Measurements from ENCODE around the gene BEND7. TPM values are rescaled to one million over a fixed set of nuclear protein-coding genes. Genes with fewer than 3 reads are reported as not detected.

The BEND7 gene
- total RNA-seq, 2 experiments from 2014 or later = not detected

- Mint-ChIP-seq H3K4me1 (ENCODE audit: low read depth) (no peaks in the 10 kb centered on the region), H3K27ac (no peak overlapping the region), H3K9me3 (no peaks in the 10 kb centered on the region), H3K4me3 (no peak overlapping the region), H3K27me3 (peaks cover 7% of the 10 kb centered on the region), H3K36me3 (no peaks in the 10 kb centered on the region)
- DNase-seq = no peak
- ChIA-PET POLR2A (no interaction called here), CTCF (no interaction called here)
- intact Hi-C loops (cut with micrococcal nuclease) = no loop called here
Measured at GRCh38 chr10:13492493-13493180, 36.2 kb downstream of the BEND7 start.

GRCh38 chr10:13491747-13492360, 37.0 kb downstream of the BEND7 start:
- CTCF ChIA-PET = no interaction called here
- H3K27ac Mint-ChIP-seq = no peak overlapping the region
- POLR2A ChIA-PET = no interaction called here
- H3K9me3 Mint-ChIP-seq = no peaks in the 10 kb centered on the region
- H3K4me1 Mint-ChIP-seq (ENCODE audit: low read depth) = no peaks in the 10 kb centered on the region
- peaks cover 6% of the 10 kb centered on the region for H3K27me3 Mint-ChIP-seq
- no peak overlapping the region for H3K4me3 Mint-ChIP-seq
- intact Hi-C loops (cut with micrococcal nuclease) = no loop called here
- no peaks in the 10 kb centered on the region for H3K36me3 Mint-ChIP-seq
- DNase-seq = no peak

GRCh38 chr10:13490503-13490902, 38.3 kb downstream of the BEND7 start:
- Mint-ChIP-seq H3K4me3 (no peak overlapping the region), H3K27me3 (peaks cover 4% of the 10 kb centered on the region), H3K36me3 (no peaks in the 10 kb centered on the region), H3K9me3 (no peaks in the 10 kb centered on the region), H3K4me1 (ENCODE audit: low read depth) (no peaks in the 10 kb centered on the region), H3K27ac (no peak overlapping the region)
- ChIA-PET POLR2A (interaction anchor here (0.6 kb wide), 1 partner anchor 174 kb away, joined by 4 read pairs; no protein-coding TSS in a partner anchor), CTCF (no interaction called here)
- DNase-seq = no peak
- intact Hi-C loops (cut with micrococcal nuclease) = no loop called here

GRCh38 chr10:13489035-13489599, 39.7 kb downstream of the BEND7 start:
- Mint-ChIP-seq H3K27ac (no peak overlapping the region), H3K27me3 (peaks cover 4% of the 10 kb centered on the region), H3K36me3 (no peaks in the 10 kb centered on the region), H3K4me1 (ENCODE audit: low read depth) (no peaks in the 10 kb centered on the region), H3K4me3 (no peak overlapping the region), H3K9me3 (no peaks in the 10 kb centered on the region)
- DNase-seq = no peak
- ChIA-PET POLR2A (no interaction called here), CTCF (no interaction called here)
- intact Hi-C loops (cut with micrococcal nuclease) = no loop called here

- DNase-seq = no peak
- H3K27me3 Mint-ChIP-seq = peaks cover 3% of the 10 kb centered on the region
- CTCF ChIA-PET = interaction anchor here (0.5 kb wide), 1 partner anchor 833 kb away, joined by 3 read pairs; no protein-coding TSS in a partner anchor
- intact Hi-C loops (cut with micrococcal nuclease) = no loop called here
- no peak overlapping the region for H3K4me3 Mint-ChIP-seq
- POLR2A ChIA-PET = no interaction called here
- H3K4me1 Mint-ChIP-seq (ENCODE audit: low read depth) = peaks cover 3% of the 10 kb centered on the region
- H3K36me3 Mint-ChIP-seq = no peaks in the 10 kb centered on the region
- H3K27ac Mint-ChIP-seq = no peak overlapping the region
- no peaks in the 10 kb centered on the region for H3K9me3 Mint-ChIP-seq
Measured at GRCh38 chr10:13485623-13486022, 43.2 kb downstream of the BEND7 start.

- peaks cover 3% of the 10 kb centered on the region for H3K4me1 Mint-ChIP-seq (ENCODE audit: low read depth)
- H3K27me3 Mint-ChIP-seq = peaks cover 6% of the 10 kb centered on the region
- no peak overlapping the region for H3K4me3 Mint-ChIP-seq
- no peak overlapping the region for H3K27ac Mint-ChIP-seq
- POLR2A ChIA-PET = no interaction called here
- intact Hi-C loops (cut with micrococcal nuclease) = no loop called here
- H3K9me3 Mint-ChIP-seq = no peaks in the 10 kb centered on the region
- no peaks in the 10 kb centered on the region for H3K36me3 Mint-ChIP-seq
- no peak for DNase-seq
- CTCF ChIA-PET = no interaction called here
Measured at GRCh38 chr10:13483951-13484350, 44.9 kb downstream of the BEND7 start.

- Mint-ChIP-seq H3K9me3 (no peaks in the 10 kb centered on the region), H3K27me3 (peaks cover 6% of the 10 kb centered on the region), H3K36me3 (no peaks in the 10 kb centered on the region), H3K4me1 (ENCODE audit: low read depth) (peaks cover 3% of the 10 kb centered on the region), H3K4me3 (no peak overlapping the region), H3K27ac (no peak overlapping the region)
- POLR2A ChIA-PET = no interaction called here
- CTCF ChIA-PET = no interaction called here
- no peak for DNase-seq
- intact Hi-C loops (cut with micrococcal nuclease) = no loop called here
Measured at GRCh38 chr10:13483073-13483472, 45.7 kb downstream of the BEND7 start.

GRCh38 chr10:13481690-13482089, 47.1 kb downstream of the BEND7 start:
- H3K9me3 Mint-ChIP-seq = no peaks in the 10 kb centered on the region
- peaks cover 6% of the 10 kb centered on the region for H3K27me3 Mint-ChIP-seq
- POLR2A ChIA-PET = no interaction called here
- no peak overlapping the region for H3K4me3 Mint-ChIP-seq
- intact Hi-C loops (cut with micrococcal nuclease) = no loop called here
- no peak for DNase-seq
- CTCF ChIA-PET = no interaction called here
- no peaks in the 10 kb centered on the region for H3K36me3 Mint-ChIP-seq
- H3K27ac Mint-ChIP-seq = no peak overlapping the region
- peaks cover 3% of the 10 kb centered on the region for H3K4me1 Mint-ChIP-seq (ENCODE audit: low read depth)

GRCh38 chr10:13475124-13475523, 53.7 kb downstream of the BEND7 start:
- CTCF ChIA-PET = interaction anchor here (0.9 kb wide), 1 partner anchor 103 kb away, joined by 3 read pairs; no protein-coding TSS in a partner anchor
- H3K9me3 Mint-ChIP-seq = no peaks in the 10 kb centered on the region
- peaks cover 3% of the 10 kb centered on the region for H3K27me3 Mint-ChIP-seq
- intact Hi-C loops (cut with micrococcal nuclease) = no loop called here
- H3K36me3 Mint-ChIP-seq = no peaks in the 10 kb centered on the region
- no peaks in the 10 kb centered on the region for H3K4me1 Mint-ChIP-seq (ENCODE audit: low read depth)
- DNase-seq = no peak
- no peak overlapping the region for H3K4me3 Mint-ChIP-seq
- POLR2A ChIA-PET = no interaction called here
- H3K27ac Mint-ChIP-seq = no peak overlapping the region

- CTCF ChIA-PET = no interaction called here
- DNase-seq = no peak
- H3K36me3 Mint-ChIP-seq = no peaks in the 10 kb centered on the region
- no peak overlapping the region for H3K4me3 Mint-ChIP-seq
- intact Hi-C loops (cut with micrococcal nuclease) = no loop called here
- peaks cover 2% of the 10 kb centered on the region for H3K27me3 Mint-ChIP-seq
- H3K9me3 Mint-ChIP-seq = no peaks in the 10 kb centered on the region
- H3K27ac Mint-ChIP-seq = no peak overlapping the region
- no peaks in the 10 kb centered on the region for H3K4me1 Mint-ChIP-seq (ENCODE audit: low read depth)
- POLR2A ChIA-PET = no interaction called here
Measured at GRCh38 chr10:13473986-13474385, 54.8 kb downstream of the BEND7 start.

GRCh38 chr10:13472359-13472758, 56.5 kb downstream of the BEND7 start:
- Mint-ChIP-seq H3K27ac (no peak overlapping the region), H3K4me1 (ENCODE audit: low read depth) (no peaks in the 10 kb centered on the region), H3K9me3 (no peaks in the 10 kb centered on the region), H3K27me3 (no peaks in the 10 kb centered on the region), H3K36me3 (no peaks in the 10 kb centered on the region), H3K4me3 (no peak overlapping the region)
- ChIA-PET CTCF (no interaction called here), POLR2A (no interaction called here)
- intact Hi-C loops (cut with micrococcal nuclease) = no loop called here
- no peak for DNase-seq

- no peak for DNase-seq
- no peaks in the 10 kb centered on the region for H3K36me3 Mint-ChIP-seq
- H3K9me3 Mint-ChIP-seq = no peaks in the 10 kb centered on the region
- ChIA-PET POLR2A (no interaction called here), CTCF (interaction anchor here (1.1 kb wide), 1 partner anchor 98 kb away, joined by 3 read pairs; no protein-coding TSS in a partner anchor)
- no peaks in the 10 kb centered on the region for H3K4me1 Mint-ChIP-seq (ENCODE audit: low read depth)
- no peak overlapping the region for H3K4me3 Mint-ChIP-seq
- H3K27me3 Mint-ChIP-seq = no peaks in the 10 kb centered on the region
- intact Hi-C loops (cut with micrococcal nuclease) = no loop called here
- no peak overlapping the region for H3K27ac Mint-ChIP-seq
Measured at GRCh38 chr10:13470270-13470669, 58.5 kb downstream of the BEND7 start.

GRCh38 chr10:13462551-13462950, 66.3 kb downstream of the BEND7 start:
- H3K36me3 Mint-ChIP-seq = no peaks in the 10 kb centered on the region
- intact Hi-C loops (cut with micrococcal nuclease) = no loop called here
- H3K27me3 Mint-ChIP-seq = peaks cover 22% of the 10 kb centered on the region
- H3K4me1 Mint-ChIP-seq (ENCODE audit: low read depth) = no peaks in the 10 kb centered on the region
- POLR2A ChIA-PET = no interaction called here
- no peak for DNase-seq
- H3K4me3 Mint-ChIP-seq = no peak overlapping the region
- CTCF ChIA-PET = interaction anchor here (0.7 kb wide), 1 partner anchor 1230 kb away, joined by 3 read pairs; no protein-coding TSS in a partner anchor
- no peak overlapping the region for H3K27ac Mint-ChIP-seq
- H3K9me3 Mint-ChIP-seq = peaks cover 7% of the 10 kb centered on the region

Measured in activated CD4-positive, alpha-beta memory T cell treated with anti-CD3 and anti-CD28 coated beads for 36 hours (primary cell).